K562 (cell line): ENCODE measurements around the gene ADORA2A. TPM values are rescaled to one million over a fixed set of nuclear protein-coding genes. Genes with fewer than 3 reads are reported as not detected.

ENCODE experiments used
- ASH1L ChIP-seq: fragments of 450-650 bp; IDR thresholded peaks from 2 replicates; pipeline ENCODE4 v1.6.1; 2018; ENCODE audit warnings: borderline replicate concordance, mild to moderate bottlenecking, low read depth; ENCODE audit not compliant: partially characterized antibody
- ATF3 ChIP-seq, 2 experiments: fragments of 450-650 bp in 1 of 2; sonication (generic) in 1 of 2; formaldehyde crosslinking in 1 of 2; IDR thresholded peaks in 1 of 2; conservative IDR thresholded peaks in 1 of 2; 2 replicates each; pipeline versions ENCODE4 v1.6.1 to v1.8.1; 2016 to 2023; ENCODE audit warnings: mild to moderate bottlenecking in 2 of 2, moderate library complexity in 2 of 2, inconsistent platforms in 1 of 2, missing genetic modification reagents in 1 of 2
- ATF4 ChIP-seq: fragments of 450-650 bp; formaldehyde crosslinking; IDR thresholded peaks from 2 replicates; pipeline ENCODE4 v1.4.0; 2022; ENCODE audit warnings: mild to moderate bottlenecking, moderate library complexity
- CREM ChIP-seq: IDR thresholded peaks from 2 replicates; pipeline ENCODE4 v1.6.1; 2014; ENCODE audit warnings: antibody characterized with exemption, low read depth
- FIP1L1 ChIP-seq: fragments of 200-400 bp; formaldehyde crosslinking; IDR thresholded peaks from 2 replicates; pipeline ENCODE4 v1.6.1; 2018; ENCODE audit warnings: mild to moderate bottlenecking, low read depth, low read length; ENCODE audit not compliant: poor library complexity, severe bottlenecking
- GTF2F1 ChIP-seq: IDR thresholded peaks from 2 replicates; pipeline ENCODE4 v1.6.1; 2011; ENCODE audit warnings: low read depth, low read length, improper control_type of control experiment
- HINFP ChIP-seq: fragments of 450-650 bp; conservative IDR thresholded peaks from 2 replicates; pipeline ENCODE4 v1.6.1; 2016; ENCODE audit warnings: missing genetic modification characterization, low read depth, mild to moderate bottlenecking, control low read depth, missing compliant biosample characterization
- IRF9 ChIP-seq: fragments of 450-650 bp; IDR thresholded peaks from 2 replicates; pipeline ENCODE4 v1.6.1; 2016; ENCODE audit warnings: missing biosample characterization, missing genetic modification characterization
- KLF16 ChIP-seq: IDR thresholded peaks from 2 replicates; pipeline ENCODE4 v1.6.1; 2016; ENCODE audit warnings: antibody characterized with exemption
- PCBP1 ChIP-seq: fragments of 200-400 bp; formaldehyde crosslinking; IDR thresholded peaks from 2 replicates; pipeline ENCODE4 v1.6.1; 2018; ENCODE audit warnings: mild to moderate bottlenecking, low read depth, low read length; ENCODE audit not compliant: poor library complexity, severe bottlenecking
- RB1 ChIP-seq: fragments of 450-650 bp; IDR thresholded peaks from 2 replicates; pipeline ENCODE4 v1.6.1; 2017; ENCODE audit warnings: low read depth, mild to moderate bottlenecking
- RBBP5 ChIP-seq: fragments of 200-600 bp; sonication (generic); IDR thresholded peaks from 2 replicates; pipeline ENCODE4 v1.6.1; 2012; ENCODE audit warnings: borderline replicate concordance, mild to moderate bottlenecking, low read length, control low read depth, inconsistent platforms; ENCODE audit not compliant: insufficient read depth, poor library complexity, severe bottlenecking
- RFX7 ChIP-seq: fragments of 250-450 bp; sonication (Bioruptor Pico); IDR thresholded peaks from 2 replicates; pipeline ENCODE4 v1.5.1; 2021; ENCODE audit warnings: mild to moderate bottlenecking
- SAFB ChIP-seq: fragments of 200-400 bp; formaldehyde crosslinking; IDR thresholded peaks from 2 replicates; pipeline ENCODE4 v1.6.1; 2017; ENCODE audit warnings: low read depth, low read length, borderline replicate concordance
- TAF7 ChIP-seq: fragments of 450-650 bp; IDR thresholded peaks from 2 replicates; pipeline ENCODE4 v1.6.1; 2016; ENCODE audit warnings: missing genetic modification characterization, missing compliant biosample characterization
- TSHZ1 ChIP-seq: fragments of 250-450 bp; sonication (Bioruptor Pico); IDR thresholded peaks from 2 replicates; pipeline ENCODE4 v1.4.0; 2020; ENCODE audit warnings: mild to moderate bottlenecking, moderate library complexity
- ZNF217 ChIP-seq: sonication (generic); formaldehyde crosslinking; IDR thresholded peaks from 2 replicates; pipeline ENCODE4 v1.8.0; 2022; ENCODE audit warnings: mild to moderate bottlenecking, missing genetic modification reagents
- ZNF766 ChIP-seq: fragments of 200-800 bp; sonication (Bioruptor generic); conservative IDR thresholded peaks from 2 replicates; pipeline ENCODE4 v1.6.1; 2016; ENCODE audit warnings: missing genetic modification characterization, missing compliant biosample characterization
- ZNF778 ChIP-seq: fragments of 450-650 bp; formaldehyde crosslinking; IDR thresholded peaks from 2 replicates; pipeline ENCODE4 v1.4.0; 2020; ENCODE audit warnings: mild to moderate bottlenecking, moderate library complexity
- polyA plus RNA-seq, 8 experiments: library from polyadenylated mRNA; depleted of rRNA in 4 of 8; stranded (reverse) in 5 of 8; unstranded in 3 of 8; fragments of >200 nt; fragmentation: Nextera tagmentation in 2 of 8; fragmentation: Illumina TruSeq in 1 of 8; extraction: Ambion mirVana in 2 of 8; extraction: Trizol in 1 of 8; gene quantifications; 2 replicates each; pipeline versions ENCODE4 v1.2.1 to v1.2.3, GENCODE V29; 2011 to 2014; ENCODE audit warnings: inconsistent platforms in 1 of 8, missing spikeins in 1 of 8
- total RNA-seq, 7 experiments: library from RNA; depleted of rRNA in 6 of 7; stranded (reverse); fragments of >200 nt in 6 of 7; fragmentation: Illumina TruSeq in 2 of 7; extraction: Trizol in 2 of 7; gene quantifications; 2 replicates each; pipeline versions ENCODE4 v1.2.1 to v1.2.3, GENCODE V29; 2011 to 2021; ENCODE audit warnings: low replicate concordance in 1 of 7

ADORA2A gene
- total and polyA plus RNA-seq, 9 of the 15 experiments (the other 6 are each of a cell fraction or from before 2014, with no cell fraction given), result 0.15 to 2.1 (median 0.66) TPM; not detected in 2

GRCh38 chr22:24424001-24424900 lies 3.1 kb upstream of the ADORA2A start (continued):
- no peak for TF ChIP-seq RBBP5
- no peak for TF ChIP-seq RB1
- no peak for TF ChIP-seq RFX7 (CRISPR knock-in tag)
- peak; percentile 12 for TF ChIP-seq FIP1L1
- no peak for TF ChIP-seq TAF7 (tag)
- no peak for TF ChIP-seq IRF9 (tag)
- TF ChIP-seq ZNF778 (CRISPR knock-in tag), result no peak
- TF ChIP-seq SAFB, result no peak
- TF ChIP-seq ZNF766 (CRISPR knock-in tag), result no peak
- no peak for TF ChIP-seq TSHZ1
- TF ChIP-seq KLF16, result no peak
- TF ChIP-seq ZNF217, result no peak
- no peak for TF ChIP-seq HINFP (tag)
- TF ChIP-seq ATF3 (IDR thresholded peaks at IDR 0.05), result no peak
- no peak for TF ChIP-seq ATF3 (CRISPR knock-in tag; conservative IDR thresholded peaks at IDR 0.05)
- peak; percentile 6 for TF ChIP-seq PCBP1
- TF ChIP-seq ASH1L, result no peak
- TF ChIP-seq CREM, result no peak
- TF ChIP-seq GTF2F1, result no peak
- TF ChIP-seq ATF4 (CRISPR knock-in tag), result no peak
